K562 treated with DMSO at 1 percent for 48 hours (cell line): ENCODE results near the gene SH2D3A. TPM values are rescaled to one million over a fixed set of nuclear protein-coding genes. Genes with fewer than 3 reads are reported as not detected.

Experiments
- total RNA-seq: library from RNA; unstranded; fragments of 300-600 nt; gene quantifications from 2 replicates; pipeline ENCODE4 v1.2.3, GENCODE V29; 2022; ENCODE audit warnings: low replicate concordance; ENCODE audit errors: extremely low read depth

Gene SH2D3A
- not detected in 2 replicates for total RNA-seq

DNA sequence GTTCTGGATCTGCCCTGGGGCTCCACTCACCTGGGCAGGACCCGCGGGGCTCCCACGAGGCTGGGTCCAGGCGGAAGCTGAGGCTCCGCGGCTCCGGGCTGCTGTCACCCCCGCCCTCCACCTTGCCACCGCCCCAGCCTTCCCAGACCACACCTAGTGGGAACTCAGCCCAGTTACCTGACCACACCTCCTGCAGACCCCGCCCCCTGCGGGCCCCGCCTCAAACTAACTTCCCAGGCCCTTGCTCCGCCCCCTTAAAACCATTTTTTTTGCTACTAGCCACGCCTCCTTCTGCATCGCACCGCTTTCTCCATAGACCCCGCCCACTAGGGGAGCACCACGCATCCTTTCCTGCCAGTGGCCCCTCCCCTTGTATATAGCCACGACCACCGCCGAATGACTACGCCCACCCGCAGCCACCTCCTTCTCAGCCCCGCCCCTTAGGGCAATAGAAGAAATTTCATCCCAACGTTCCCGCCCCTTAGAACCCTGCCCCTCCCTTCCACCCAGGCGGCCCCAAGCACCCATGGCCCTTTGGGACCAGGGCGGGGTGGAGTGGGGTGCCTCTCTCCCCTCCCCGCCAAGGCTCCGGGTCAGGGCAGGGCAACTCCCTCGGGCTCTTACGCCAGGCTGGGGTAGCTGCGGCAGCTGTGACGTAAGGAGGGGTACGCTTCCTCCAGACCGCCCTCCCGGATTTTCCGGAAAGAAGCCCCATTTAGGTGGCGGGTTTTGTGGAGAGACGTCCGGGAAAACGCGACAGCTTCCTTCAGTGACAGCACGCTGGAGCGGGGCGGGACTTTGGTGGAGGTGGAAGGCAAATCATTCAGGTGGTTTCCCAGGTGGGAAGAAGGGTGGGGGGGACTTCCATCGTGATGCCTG lies at the start of gene SH2D3A:
SH2D3A (minus strand) TSS at position 79 of the 879 bp plus-strand sequence. CDS start 3,687 bp downstream, outside the sequence.

GRCh38 chr19:6772028-6772865 lies 5.0 kb upstream of the SH2D3A start, which contains the start of gene VAV1:
Gene VAV1 (plus strand): TSS chr19:6772708. CDS start chr19:6772808, 100 bp downstream.

DNA sequence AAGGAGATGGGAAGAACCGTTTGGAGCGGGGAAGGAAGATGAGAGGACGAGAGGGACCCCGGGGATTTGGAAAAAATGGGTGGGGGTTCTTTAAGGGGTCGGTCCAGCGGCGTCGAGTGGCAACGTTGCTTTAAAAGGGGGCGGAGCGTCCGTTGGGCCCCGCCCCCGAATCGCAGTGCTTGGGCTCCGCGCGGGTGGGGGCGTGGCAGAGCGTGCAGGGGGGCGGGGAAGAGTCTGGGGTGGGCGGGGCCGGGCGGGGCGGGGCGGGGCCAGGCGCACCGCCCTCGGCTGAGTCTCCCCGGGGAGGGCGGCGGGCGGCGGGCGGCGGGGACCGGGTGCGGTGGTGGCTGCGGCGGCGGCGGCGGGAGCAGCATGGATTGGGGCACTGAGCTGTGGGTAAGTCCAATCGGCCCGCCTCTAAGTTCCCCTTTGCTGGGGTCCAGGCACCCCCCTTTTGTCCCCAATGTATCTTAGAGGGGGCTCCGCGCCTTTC lies 27.8 kb downstream of the SH2D3A start, which contains the start of gene TRIP10:
TRIP10 (plus strand) TSS at position 291 of the 493 bp plus-strand sequence; CDS start at position 373, 82 bp downstream.

DNA sequence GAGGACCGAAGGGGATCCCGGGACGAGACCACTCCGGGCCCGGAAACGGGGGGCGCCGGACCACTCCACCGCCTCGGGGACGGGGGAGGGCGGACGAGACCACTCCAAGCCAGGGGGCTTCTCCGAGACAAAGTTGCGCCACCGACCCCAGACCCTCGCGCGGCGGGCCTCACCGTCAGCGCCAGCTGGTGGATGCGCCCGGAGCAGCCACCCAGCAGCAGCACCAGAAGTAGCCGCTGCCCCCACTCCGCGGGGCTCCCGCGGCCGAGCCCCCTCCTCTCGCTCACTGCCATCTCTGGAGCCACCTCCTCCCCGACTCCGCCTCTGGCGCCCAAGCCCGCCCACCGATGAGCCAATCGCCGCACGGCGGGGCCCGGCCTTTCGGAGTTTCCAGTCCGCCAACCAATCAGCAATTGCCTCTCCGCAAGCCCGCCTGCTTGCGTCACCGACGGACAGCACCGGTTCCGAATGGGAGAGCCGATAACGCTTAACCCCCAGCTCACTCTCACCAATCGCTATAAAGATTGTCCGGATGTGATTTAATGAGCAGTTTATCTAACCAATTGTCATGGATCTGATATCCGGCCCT lies 29.9 kb downstream of the SH2D3A start, which contains the start of gene GPR108:
GPR108 (minus strand) TSS at position 297 of the 589 bp plus-strand sequence; CDS start at position 293, 4 bp downstream.

DNA sequence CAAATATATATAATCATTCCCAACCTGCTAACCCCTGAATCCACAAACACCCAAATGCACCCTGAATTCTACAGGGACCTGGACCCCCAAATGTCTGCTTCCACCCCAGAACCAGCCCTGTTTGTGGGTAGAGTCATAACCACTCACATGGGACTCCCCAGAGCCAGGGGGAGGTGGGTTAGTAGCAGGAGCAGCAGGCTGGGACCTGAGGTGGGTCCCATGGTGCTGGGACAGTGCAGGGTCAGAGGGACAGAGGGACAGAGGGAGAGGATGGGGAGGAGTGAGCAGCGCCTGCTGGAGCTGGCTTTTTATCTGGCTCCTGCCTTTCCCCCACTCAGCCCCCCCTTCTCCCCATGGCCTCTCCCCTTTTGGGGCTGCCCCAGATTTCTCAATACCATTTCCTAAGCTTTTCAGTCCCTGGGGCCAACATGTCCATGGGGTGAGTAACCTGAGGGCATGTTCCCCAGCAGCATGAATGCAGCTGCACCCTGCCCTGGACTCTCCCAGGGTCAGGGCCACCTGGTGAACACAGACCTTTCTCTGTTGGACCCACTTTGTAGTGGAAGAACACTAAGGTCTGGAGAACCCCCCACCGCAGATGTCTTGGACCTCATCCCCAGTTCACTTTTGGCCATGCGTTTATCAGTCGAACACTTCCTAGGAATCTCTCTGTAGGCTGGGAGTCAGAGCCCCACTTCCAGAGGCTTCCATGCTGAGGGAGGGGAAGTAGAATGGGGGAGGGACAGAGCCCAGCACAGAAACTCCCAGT lies 46.7 kb downstream of the SH2D3A start, which contains the start of gene C3:
C3 (minus strand) TSS at position 282 of the 769 bp plus-strand sequence; CDS start at position 221, 61 bp downstream.

Other genes with a start within 250 kb of the SH2D3A start
- gene TNFSF9, start 236.4 kb downstream of the SH2D3A start, total RNA-seq, result not detected in 2 replicates
- gene CD70, start 176.3 kb downstream of the SH2D3A start, total RNA-seq, result not detected in 2 replicates
- not detected in 2 replicates for gene TNFSF14, start 97.3 kb downstream of the SH2D3A start, total RNA-seq
- not detected in 2 replicates for gene C3, start 46.8 kb downstream of the SH2D3A start, total RNA-seq
- gene GPR108, start 29.9 kb downstream of the SH2D3A start, total RNA-seq, result not detected in 2 replicates
- gene TRIP10, start 27.8 kb downstream of the SH2D3A start, total RNA-seq, result not detected in 2 replicates
- not detected in 2 replicates for gene VAV1, start 5.3 kb upstream of the SH2D3A start, total RNA-seq
- gene ADGRE1, start 120.1 kb upstream of the SH2D3A start, total RNA-seq, result not detected in 2 replicates